Endodermal cell (in vitro differentiated cells): ENCODE measurements around the gene FIP1L1. TPM values are rescaled to one million over a fixed set of nuclear protein-coding genes. Genes with fewer than 3 reads are reported as not detected.
A peak's percentile ranks its signal among the peaks of the same experiment; 100 is the strongest.
"Not testable (repeated sequence)": the region's sequence is repeated elsewhere in the genome, so short reads cannot be mapped to it uniquely, and the experiment has no call there.

Experiments
- DNase-seq: peaks from one replicate; pipeline ENCODE4 v3.0.0-alpha.2; 2017
- H3K27ac ChIP-seq: 2 replicates; pipeline ENCODE4 v1.5.1; 2013; ENCODE audit warnings: mild to moderate bottlenecking, low read depth, low read length, moderate library complexity
- H3K27me3 ChIP-seq: 2 replicates; pipeline ENCODE4 v1.6.1; 2013; ENCODE audit warnings: mild to moderate bottlenecking, low read length, moderate library complexity; ENCODE audit not compliant: insufficient read depth, control insufficient read depth, poor library complexity, severe bottlenecking
- H3K36me3 ChIP-seq: 2 replicates; pipeline ENCODE4 v1.7.0; 2013; ENCODE audit warnings: mild to moderate bottlenecking, low read length, moderate library complexity; ENCODE audit not compliant: control insufficient read depth, insufficient read depth
- H3K4me1 ChIP-seq: one replicate; pipeline ENCODE4 v1.7.0; 2013; ENCODE audit warnings: low read length; ENCODE audit not compliant: control insufficient read depth, insufficient read depth
- H3K4me3 ChIP-seq: 2 replicates; pipeline ENCODE4 v1.5.1; 2013; ENCODE audit warnings: mild to moderate bottlenecking, low read length, moderate library complexity
- H3K9ac ChIP-seq: 2 replicates; pipeline ENCODE4 v1.6.1; 2013; ENCODE audit warnings: mild to moderate bottlenecking, low read length, moderate library complexity; ENCODE audit not compliant: poor library complexity, severe bottlenecking; ENCODE audit errors: extremely low read depth
- H3K9me3 ChIP-seq: 2 replicates; pipeline ENCODE4 v1.6.1; 2013; ENCODE audit warnings: mild to moderate bottlenecking, low read length, moderate library complexity; ENCODE audit not compliant: control insufficient read depth
- H3K27ac Mint-ChIP-seq: 2 replicates; pipeline ENCODE4 v1.8.0; 2020; ENCODE audit warnings: mixed read lengths
- H3K27me3 Mint-ChIP-seq: 2 replicates; pipeline ENCODE4 v1.8.0; 2021; ENCODE audit warnings: mild to moderate bottlenecking, mixed read lengths; ENCODE audit not compliant: insufficient read depth
- H3K36me3 Mint-ChIP-seq: 2 replicates; pipeline ENCODE4 v1.8.0; 2020; ENCODE audit warnings: low read depth, mixed read lengths
- H3K4me1 Mint-ChIP-seq: 2 replicates; pipeline ENCODE4 v1.8.0; 2020; ENCODE audit warnings: mixed read lengths
- H3K4me3 Mint-ChIP-seq: 2 replicates; pipeline ENCODE4 v1.8.0; 2020; ENCODE audit warnings: mild to moderate bottlenecking, moderate library complexity, mixed read lengths
- H3K9me3 Mint-ChIP-seq: 2 replicates; pipeline ENCODE4 v1.8.0; 2020; ENCODE audit warnings: mild to moderate bottlenecking, mixed read lengths
- CTCF ChIP-seq: fragments of 200-600 bp; sonication (generic); conservative IDR thresholded peaks from 2 replicates; pipeline ENCODE4 v1.5.0; 2021; ENCODE audit warnings: antibody characterized with exemption, mild to moderate bottlenecking
- WGBS, 2 experiments: methylation state at CpG; one replicate each; pipeline versions ENCODE4 v1.1.5 to v1.1.7; 2013; ENCODE audit warnings: missing lambda C conversion rate in 2 of 2, mixed read lengths in 1 of 2; ENCODE audit not compliant: insufficient coverage in 1 of 2, insufficient read length in 1 of 2; 5-methylcytosine and 5-hydroxymethylcytosine counted together
- total RNA-seq, 2 donors: library from RNA; stranded (reverse); fragmentation: NEBNext Ultra II Directional in 1 of 2; extraction: Animal tissue kit (Norgen Biotek cat#: 25700) in 1 of 2; gene quantifications; 2 replicates in 1 of 2; 3 replicates in 1 of 2; pipeline ENCODE4 v1.2.1, GENCODE V29; 2021

FIP1L1 gene
- total RNA-seq, 2 donors from 2014 or later, result 79.2 to 88.8 TPM

GRCh38 chr4:53376900-53377299 is 541 bp upstream of the FIP1L1 start:
- WGBS, 2 experiments, result 58 to 76% methylated on average over 2 to 3 of the region's 5 CpGs
- peaks cover 17% of the 10 kb centered on the region for H3K27me3 ChIP-seq
- H3K27me3 Mint-ChIP-seq, result peaks cover 24% of the 10 kb centered on the region
- no peaks in the 10 kb centered on the region for H3K9me3 Mint-ChIP-seq
- H3K4me1 Mint-ChIP-seq, result peaks cover 35% of the 10 kb centered on the region
- no peak for DNase-seq
- TF ChIP-seq CTCF, result no peak
- no peak overlapping the region for H3K27ac ChIP-seq
- peaks cover 5% of the 10 kb centered on the region for H3K36me3 Mint-ChIP-seq
- H3K9ac ChIP-seq, result no peak overlapping the region
- H3K36me3 ChIP-seq, result peaks cover 11% of the 10 kb centered on the region
- H3K4me3 Mint-ChIP-seq, result peak overlapping the region; percentile 98
- no peaks in the 10 kb centered on the region for H3K4me1 ChIP-seq
- H3K9me3 ChIP-seq, result no peaks in the 10 kb centered on the region
- H3K4me3 ChIP-seq, result peak overlapping the region; percentile 88
- peak overlapping the region; percentile 99 for H3K27ac Mint-ChIP-seq

- H3K9ac ChIP-seq, result peak overlapping the region; percentile 76
- H3K4me3 Mint-ChIP-seq, result peak overlapping the region; percentile 98
- peaks cover 15% of the 10 kb centered on the region for H3K36me3 Mint-ChIP-seq
- no peaks in the 10 kb centered on the region for H3K9me3 ChIP-seq
- H3K4me1 Mint-ChIP-seq, result peaks cover 39% of the 10 kb centered on the region
- no peak overlapping the region for H3K27ac ChIP-seq
- 0% methylated on average over 4 to 10 of the region's 10 CpGs for WGBS, 2 experiments
- peaks cover 12% of the 10 kb centered on the region for H3K27me3 Mint-ChIP-seq
- no peaks in the 10 kb centered on the region for H3K4me1 ChIP-seq
- DNase-seq, result no peak
- peak overlapping the region; percentile 99 for H3K27ac Mint-ChIP-seq
- H3K4me3 ChIP-seq, result peak overlapping the region; percentile 88
- no peaks in the 10 kb centered on the region for H3K9me3 Mint-ChIP-seq
- H3K27me3 ChIP-seq, result peaks cover 7% of the 10 kb centered on the region
- no peak for TF ChIP-seq CTCF
- peaks cover 24% of the 10 kb centered on the region for H3K36me3 ChIP-seq
Measured at GRCh38 chr4:53378171-53378482, 686 bp downstream of the FIP1L1 start.

- peaks cover 28% of the 10 kb centered on the region for H3K36me3 Mint-ChIP-seq
Measured at GRCh38 chr4:53380221-53380620, 2.8 kb downstream of the FIP1L1 start.

GRCh38 chr4:53409479-53409878 is 32.0 kb downstream of the FIP1L1 start:
- peaks cover 18% of the 10 kb centered on the region for H3K36me3 ChIP-seq
- H3K4me1 Mint-ChIP-seq, H3K27ac Mint-ChIP-seq, H3K9ac ChIP-seq, H3K4me1 ChIP-seq, H3K27me3 ChIP-seq, DNase-seq, H3K27me3 Mint-ChIP-seq, H3K27ac ChIP-seq, H3K4me3 ChIP-seq, H3K4me3 Mint-ChIP-seq: not testable (repeated sequence)
- Mint-ChIP-seq H3K9me3 (peaks cover 46% of the 10 kb centered on the region), H3K36me3 (peaks cover 61% of the 10 kb centered on the region)
- 96 to 97% methylated on average over 5 to 11 of the region's 11 CpGs for WGBS, 2 experiments
- H3K9me3 ChIP-seq, result peaks cover 21% of the 10 kb centered on the region

More at GRCh38 chr4:53380221-53380620, 2.8 kb downstream of the FIP1L1 start:
- TF ChIP-seq CTCF, result no peak
- Mint-ChIP-seq H3K9me3 (no peaks in the 10 kb centered on the region), H3K4me1 (peaks cover 35% of the 10 kb centered on the region), H3K27ac (no peak overlapping the region), H3K27me3 (no peaks in the 10 kb centered on the region), H3K4me3 (no peak overlapping the region)
- WGBS, 2 experiments, result 93 to 95% methylated on average over 4 of the region's 4 CpGs
- peaks cover 44% of the 10 kb centered on the region for H3K36me3 ChIP-seq
- H3K27me3 ChIP-seq, result no peaks in the 10 kb centered on the region
- H3K9ac ChIP-seq, result no peak overlapping the region
- no peak for DNase-seq
- H3K4me3 ChIP-seq, result peak overlapping the region; percentile 88
- H3K4me1 ChIP-seq, result no peaks in the 10 kb centered on the region
- H3K27ac ChIP-seq, result no peak overlapping the region
- no peaks in the 10 kb centered on the region for H3K9me3 ChIP-seq
